ENCODE data around the gene CST4.
"Not testable (repeated sequence)": the region's sequence is repeated elsewhere in the genome, so short reads cannot be mapped to it uniquely, and the experiment has no call there.

CST4 gene

DNA sequence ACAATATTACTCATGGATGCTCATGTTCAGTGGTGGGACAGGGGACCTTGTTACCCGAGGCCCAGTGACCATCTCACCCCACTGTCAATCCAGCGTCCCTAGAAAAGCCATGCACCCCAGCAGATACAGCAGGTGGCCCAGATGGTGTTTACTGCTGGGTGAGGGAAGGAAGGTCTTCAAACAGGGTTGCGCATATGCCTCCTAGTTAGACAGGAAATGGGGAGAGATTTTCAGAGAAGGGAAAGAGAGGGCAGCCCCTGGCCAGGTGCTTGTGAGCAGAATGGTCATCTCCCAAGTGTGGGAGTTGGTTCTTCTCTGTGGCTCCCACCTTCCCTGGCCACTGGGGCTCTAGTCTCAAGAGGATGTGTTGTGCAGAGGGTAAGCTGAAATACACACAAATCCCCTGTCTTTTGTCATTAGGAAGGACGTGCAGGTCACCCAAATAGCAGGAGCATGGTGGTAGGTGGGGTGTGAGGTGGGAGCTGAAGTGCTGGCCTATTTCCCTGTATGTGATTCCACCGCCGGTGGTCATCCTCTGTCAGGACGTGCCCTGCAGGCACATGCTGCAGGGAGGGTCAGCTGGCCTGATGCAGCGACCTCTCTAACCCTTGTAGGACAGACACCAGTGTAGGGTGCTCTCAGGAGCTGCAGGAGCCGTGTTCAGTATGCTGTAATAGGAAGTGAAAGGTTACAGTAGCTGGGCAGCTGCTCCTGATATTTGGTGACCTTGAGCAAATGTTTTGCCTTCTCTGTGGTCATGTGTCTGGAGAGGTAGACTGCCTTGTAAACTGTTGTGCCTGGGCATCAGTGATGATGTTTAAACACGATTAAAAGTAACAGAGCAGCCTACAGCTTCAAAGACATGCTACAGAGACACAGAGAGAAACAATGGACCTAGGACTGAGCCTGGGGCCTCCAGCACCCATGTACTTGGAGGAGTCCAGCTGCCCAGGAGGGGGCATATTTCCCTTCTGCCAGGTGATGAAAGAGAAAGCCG lies 47.9 kb downstream of the CST4 start:
- DNase-seq = no peak

DNA sequence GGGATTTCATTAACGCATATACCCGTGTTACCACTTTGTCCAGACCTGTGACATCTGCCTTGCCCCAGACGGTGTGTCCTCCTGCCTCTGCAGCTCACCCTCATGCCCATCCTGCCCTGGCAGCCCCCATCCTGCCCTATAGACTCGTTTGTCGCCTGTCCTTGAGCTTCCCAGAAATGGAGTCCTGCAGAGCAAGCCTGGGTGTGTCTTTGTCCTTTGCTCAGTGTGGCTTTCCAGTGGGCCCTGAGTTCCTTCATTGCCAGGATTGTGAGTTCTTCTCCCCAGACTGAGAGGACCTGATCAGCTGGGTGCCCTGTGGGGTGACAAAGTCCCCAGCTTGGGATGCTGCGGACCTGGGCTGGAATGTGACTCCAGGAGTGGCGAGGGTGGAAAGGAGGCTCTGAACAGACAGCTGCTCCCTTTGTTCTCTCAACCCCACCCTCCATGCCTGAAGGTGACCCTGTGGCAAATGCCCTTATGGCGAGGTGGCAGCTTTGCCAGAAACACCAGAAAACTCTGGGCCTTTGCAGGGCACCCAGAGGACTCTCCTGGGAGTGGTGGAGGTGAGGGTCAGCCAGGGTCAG lies 48.7 kb downstream of the CST4 start:
- DNase-seq = no peak

DNA sequence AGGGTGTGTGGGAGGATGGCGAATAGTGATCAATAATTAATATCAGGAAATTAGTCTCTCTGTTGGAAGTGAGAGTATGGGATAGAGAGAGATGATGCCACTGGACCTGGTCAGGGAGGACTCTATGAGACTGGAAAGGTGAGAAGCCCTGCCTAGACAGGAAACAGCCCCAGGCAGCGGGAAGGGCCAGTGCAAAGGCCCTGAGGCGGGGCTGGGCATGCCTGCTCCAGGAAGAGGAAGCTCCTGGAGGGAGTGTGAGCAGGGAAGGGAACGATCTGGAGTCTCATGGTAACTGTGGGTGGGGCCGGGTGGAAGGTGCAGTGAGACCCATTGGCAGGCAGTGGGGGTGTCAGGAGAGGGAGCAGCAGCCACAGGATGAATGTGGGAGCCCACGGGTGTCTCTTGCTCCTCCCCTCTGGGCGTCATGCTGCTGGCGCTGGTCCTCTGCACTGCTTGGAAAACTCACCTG lies 49.3 kb downstream of the CST4 start:
- no peak for DNase-seq

DNA sequence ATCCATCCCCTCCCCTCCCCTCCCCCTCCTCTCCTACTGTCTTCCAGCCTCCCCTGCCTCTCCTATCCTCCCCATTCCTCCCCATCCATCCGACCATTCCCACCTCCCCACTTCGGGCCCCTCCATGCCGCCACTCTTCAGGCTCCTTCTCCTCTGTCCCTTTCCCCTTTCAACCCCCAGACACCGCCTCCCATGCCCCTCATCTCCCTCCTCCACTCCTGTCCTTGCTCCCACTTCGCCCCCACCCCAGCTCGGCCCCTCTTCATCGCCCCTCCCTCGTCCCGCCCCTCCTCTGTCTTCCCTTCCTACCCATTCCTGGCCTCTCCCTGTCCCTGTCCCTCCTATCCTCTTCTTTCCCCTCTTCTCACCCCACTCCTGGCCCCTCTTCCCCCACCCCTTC lies 50.5 kb downstream of the CST4 start:
- no peak for DNase-seq

DNA sequence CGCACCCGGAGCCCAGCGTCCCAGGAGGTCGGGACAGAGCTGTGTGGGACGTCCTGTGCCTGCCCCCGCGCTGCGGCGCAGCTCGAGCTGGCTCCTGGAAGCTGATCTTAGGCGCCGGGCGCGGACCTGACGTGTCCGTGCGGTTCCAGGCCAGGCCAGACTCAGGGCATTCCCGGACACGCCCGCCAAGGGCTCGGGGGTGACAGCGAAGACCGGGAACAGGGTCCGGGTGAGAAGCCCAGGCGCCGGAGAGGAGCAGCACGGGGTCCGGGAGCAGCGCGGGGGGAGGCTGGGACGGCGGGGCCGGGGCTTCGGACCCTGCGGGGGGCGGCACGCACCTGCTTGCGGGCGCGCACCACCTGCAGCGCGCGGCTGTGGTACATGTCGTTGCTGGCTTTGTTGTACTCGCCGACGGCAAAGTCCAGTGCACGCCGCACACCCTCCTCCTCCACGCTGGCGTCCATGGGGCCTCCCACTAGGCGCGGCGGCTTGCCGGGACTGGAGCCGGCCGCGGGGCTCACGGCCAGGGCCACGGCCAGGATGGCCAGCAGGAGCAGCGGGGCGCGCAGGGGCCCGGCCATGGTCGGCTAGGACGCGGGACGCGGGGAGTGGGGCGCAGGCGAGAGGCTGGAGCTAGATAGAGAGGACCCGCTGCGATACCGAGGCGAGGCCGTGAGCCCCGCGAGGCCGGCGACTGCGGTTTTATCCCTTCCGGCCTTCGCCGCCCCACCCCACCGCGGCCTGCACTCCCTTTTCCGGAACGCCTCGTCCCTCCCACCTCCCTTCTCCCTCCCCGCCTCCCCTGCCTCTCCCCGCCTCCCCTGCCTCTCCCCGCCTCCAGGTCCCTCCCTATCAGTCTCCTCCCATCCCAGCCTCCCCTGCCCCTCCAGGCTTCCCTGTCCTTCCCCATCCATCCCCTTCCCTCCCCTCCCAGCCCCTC lies 51.3 kb downstream of the CST4 start, which contains the start of gene CST3:
Gene CST3 (minus strand): TSS at position 674 of the 940 bp plus-strand sequence. CDS start 93 bp downstream, at position 581.
- DNase-seq = peak; percentile 92

DNA sequence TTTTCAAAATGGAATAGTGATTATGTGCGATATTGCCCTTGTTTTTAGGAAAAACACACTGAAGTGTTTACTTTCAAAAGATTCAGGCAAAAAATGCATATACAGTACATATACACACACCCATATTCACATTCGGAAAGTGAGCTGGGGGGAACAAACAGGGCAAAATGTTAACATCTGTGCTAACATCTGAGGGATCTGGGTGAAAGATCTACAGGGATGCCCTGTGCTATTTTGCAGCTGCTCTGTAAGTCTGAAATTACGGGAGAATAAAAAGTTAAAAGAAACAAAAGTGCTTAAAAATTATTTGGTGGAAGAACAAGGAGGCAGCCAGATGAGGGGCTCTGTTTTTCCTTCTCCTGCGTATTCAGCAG lies 51.9 kb downstream of the CST4 start:
- DNase-seq = no peak

DNA sequence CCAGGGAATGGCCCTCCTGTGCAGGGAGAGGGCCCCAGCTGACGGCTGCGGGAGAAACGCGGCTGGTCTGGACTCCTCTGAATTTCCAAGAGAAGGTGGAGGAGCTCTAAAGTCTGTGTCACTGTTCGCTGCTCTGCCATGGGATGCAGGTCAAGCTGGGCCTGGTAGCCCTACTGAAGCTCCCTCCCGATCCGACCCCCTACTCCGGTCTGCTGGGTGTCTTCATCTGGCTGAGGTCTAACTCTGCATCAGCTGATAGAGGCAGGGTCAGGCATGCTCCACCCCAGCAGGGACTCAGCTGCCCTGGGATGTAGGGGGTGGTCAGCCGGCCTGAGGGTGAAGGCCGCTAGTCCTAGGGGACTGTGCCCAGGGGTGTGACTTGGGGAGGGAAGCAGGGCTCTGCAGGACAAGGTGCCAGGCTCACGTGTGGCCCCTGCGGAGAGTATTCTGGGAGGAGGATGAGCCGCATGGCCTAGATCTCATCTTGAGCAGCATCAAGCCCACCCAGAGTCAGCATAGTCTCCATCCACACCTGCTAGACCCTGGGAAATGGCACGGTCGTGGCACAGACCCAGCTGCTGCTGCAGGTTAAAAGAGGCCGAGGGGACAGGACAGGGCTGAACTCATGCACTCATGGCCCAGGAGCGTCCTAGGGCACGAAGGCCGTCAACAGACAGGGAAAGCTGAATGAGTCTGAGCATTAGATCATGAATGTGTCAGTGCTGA lies 52.5 kb downstream of the CST4 start:
- no peak for DNase-seq

DNA sequence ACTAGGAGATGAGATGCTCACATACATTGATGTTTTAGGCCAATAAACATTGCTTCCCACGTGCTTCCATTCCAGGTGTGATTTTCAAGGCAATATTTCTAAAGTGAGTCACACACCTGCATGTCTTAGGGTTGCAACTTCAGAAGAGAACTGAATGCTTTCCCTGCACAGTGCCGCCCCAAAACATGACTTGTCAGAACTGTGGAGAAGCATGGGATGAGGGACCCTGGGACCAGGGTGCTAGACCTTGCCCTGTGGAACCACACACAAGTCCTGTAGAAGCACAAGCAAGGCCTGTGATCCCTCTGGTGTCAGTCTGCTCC lies 53.1 kb downstream of the CST4 start:
- DNase-seq = not testable (repeated sequence)

All from EL (cell line).